K562 (cell line): ENCODE measurements around the gene ZNF280C. TPM values are rescaled to one million over a fixed set of nuclear protein-coding genes. Genes with fewer than 3 reads are reported as not detected.

Experiments
- CBX1 ChIP-seq: sonication (generic); IDR thresholded peaks from 2 replicates; pipeline ENCODE4 v1.6.1; 2016; ENCODE audit warnings: antibody characterized with exemption, low read depth, mild to moderate bottlenecking
- CHD1 ChIP-seq: fragments of 200-600 bp; sonication (generic); IDR thresholded peaks from one replicate; pipeline ENCODE4 v1.6.1; 2012; ENCODE audit warnings: mild to moderate bottlenecking, moderate library complexity, low read length, inconsistent platforms
- ESRRB ChIP-seq: fragments of 250-450 bp; sonication (Bioruptor Pico); IDR thresholded peaks from 2 replicates; pipeline ENCODE4 v1.5.0; 2020; ENCODE audit warnings: mild to moderate bottlenecking, moderate library complexity, borderline replicate concordance
- FOXJ3 ChIP-seq: sonication (generic); formaldehyde crosslinking; IDR thresholded peaks from 2 replicates; pipeline ENCODE4 v1.4.0; 2020; ENCODE audit warnings: mild to moderate bottlenecking, missing genetic modification reagents
- HLTF ChIP-seq: fragments of 450-650 bp; IDR thresholded peaks from 2 replicates; pipeline ENCODE4 v1.6.1; 2016
- PML ChIP-seq: IDR thresholded peaks from 2 replicates; pipeline ENCODE4 v1.6.1; 2012; ENCODE audit warnings: low read length, inconsistent platforms
- POLR2AphosphoS5 ChIP-seq: IDR thresholded peaks from 2 replicates; pipeline ENCODE4 v1.6.1; 2011; ENCODE audit warnings: mild to moderate bottlenecking, low read depth, low read length, moderate library complexity; ENCODE audit not compliant: control insufficient read depth, insufficient read depth
- PTBP1 ChIP-seq: fragments of 200-400 bp; formaldehyde crosslinking; IDR thresholded peaks from 2 replicates; pipeline ENCODE4 v1.6.1; 2017; ENCODE audit warnings: low read depth, low read length
- RBM14 ChIP-seq: fragments of 200-400 bp; formaldehyde crosslinking; IDR thresholded peaks from 2 replicates; pipeline ENCODE4 v1.6.1; 2018; ENCODE audit warnings: low read depth, mild to moderate bottlenecking, low read length, moderate library complexity, borderline replicate concordance; ENCODE audit not compliant: insufficient read depth
- SIN3B ChIP-seq: fragments of 450-650 bp; IDR thresholded peaks from 2 replicates; pipeline ENCODE4 v1.6.1; 2017; ENCODE audit warnings: low read depth, mild to moderate bottlenecking, moderate library complexity
- SMAD2 ChIP-seq: fragments of 150-350 bp; IDR thresholded peaks from 2 replicates; pipeline ENCODE4 v1.6.1; 2014; ENCODE audit warnings: low read depth, mild to moderate bottlenecking, low read length
- SREBF1 ChIP-seq: fragments of 150-350 bp; IDR thresholded peaks from 2 replicates; pipeline ENCODE4 v1.6.1; 2014; ENCODE audit warnings: antibody characterized with exemption, low read depth, low read length, borderline replicate concordance
- TFAM ChIP-seq: fragments of 250-450 bp; sonication (Bioruptor Pico); conservative IDR thresholded peaks from 2 replicates; pipeline ENCODE4 v1.5.0; 2021; ENCODE audit warnings: mild to moderate bottlenecking, moderate library complexity
- ZNF589 ChIP-seq: fragments of 200-800 bp; sonication (Bioruptor generic); IDR thresholded peaks from 2 replicates; pipeline ENCODE4 v1.6.1; 2016; ENCODE audit warnings: low read depth, missing genetic modification characterization, missing compliant biosample characterization
- ZNF644 ChIP-seq: fragments of 200-800 bp; sonication (Bioruptor generic); IDR thresholded peaks from 2 replicates; pipeline ENCODE4 v1.6.1; 2016; ENCODE audit warnings: low read depth, missing genetic modification characterization, missing compliant biosample characterization
- ZNF77 ChIP-seq: fragments of 250-450 bp; sonication (Bioruptor Pico); IDR thresholded peaks from 2 replicates; pipeline ENCODE4 v1.5.0; 2020
- ZNF79 ChIP-seq: fragments of 250-450 bp; sonication (Bioruptor Pico); IDR thresholded peaks from 2 replicates; pipeline ENCODE4 v1.4.0; 2020; ENCODE audit warnings: low read depth, mild to moderate bottlenecking, moderate library complexity
- polyA plus RNA-seq, 8 experiments: library from polyadenylated mRNA; depleted of rRNA in 4 of 8; stranded (reverse) in 5 of 8; unstranded in 3 of 8; fragments of >200 nt; fragmentation: Nextera tagmentation in 2 of 8; fragmentation: Illumina TruSeq in 1 of 8; extraction: Ambion mirVana in 2 of 8; extraction: Trizol in 1 of 8; gene quantifications; 2 replicates each; pipeline versions ENCODE4 v1.2.1 to v1.2.3, GENCODE V29; 2011 to 2014; ENCODE audit warnings: inconsistent platforms in 1 of 8, missing spikeins in 1 of 8
- total RNA-seq, 7 experiments: library from RNA; depleted of rRNA in 6 of 7; stranded (reverse); fragments of >200 nt in 6 of 7; fragmentation: Illumina TruSeq in 2 of 7; extraction: Trizol in 2 of 7; gene quantifications; 2 replicates each; pipeline versions ENCODE4 v1.2.1 to v1.2.3, GENCODE V29; 2011 to 2021; ENCODE audit warnings: low replicate concordance in 1 of 7
- TF ChIP-seq, protein P1 (sequence below): sonication (generic); formaldehyde crosslinking; IDR thresholded peaks from 2 replicates; pipeline ENCODE4 v1.8.0; 2022; ENCODE audit warnings: missing genetic modification reagents, mild to moderate bottlenecking, borderline replicate concordance
- TF ChIP-seq, protein P2 (sequence below): sonication (generic); formaldehyde crosslinking; IDR thresholded peaks from 2 replicates; pipeline ENCODE4 v1.8.0; 2023; ENCODE audit warnings: mild to moderate bottlenecking, missing genetic modification reagents
- TF ChIP-seq, protein P3 (sequence below): fragments of 250-450 bp; sonication (Bioruptor Pico); IDR thresholded peaks from 2 replicates; pipeline ENCODE4 v1.4.0; 2020; ENCODE audit warnings: mild to moderate bottlenecking, moderate library complexity, borderline replicate concordance
- TF ChIP-seq, protein P4 (sequence below): sonication (generic); formaldehyde crosslinking; IDR thresholded peaks from 2 replicates; pipeline ENCODE4 v1.8.1; 2022; ENCODE audit warnings: missing genetic modification reagents

The ZNF280C gene
- total and polyA plus RNA-seq, 9 of the 15 experiments (the other 6 are each of a cell fraction or from before 2014, with no cell fraction given): 1.6 to 8.3 (median 4.4) TPM

GRCh38 chrX:130165703-130166502, 102.8 kb downstream of the ZNF280C start, which contains the start of gene AIFM1 (continued):
- TF ChIP-seq, protein P1, sequence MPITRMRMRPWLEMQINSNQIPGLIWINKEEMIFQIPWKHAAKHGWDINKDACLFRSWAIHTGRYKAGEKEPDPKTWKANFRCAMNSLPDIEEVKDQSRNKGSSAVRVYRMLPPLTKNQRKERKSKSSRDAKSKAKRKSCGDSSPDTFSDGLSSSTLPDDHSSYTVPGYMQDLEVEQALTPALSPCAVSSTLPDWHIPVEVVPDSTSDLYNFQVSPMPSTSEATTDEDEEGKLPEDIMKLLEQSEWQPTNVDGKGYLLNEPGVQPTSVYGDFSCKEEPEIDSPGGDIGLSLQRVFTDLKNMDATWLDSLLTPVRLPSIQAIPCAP (CRISPR knock-in tag): no peak
- TF ChIP-seq TFAM (CRISPR knock-in tag): no peak
- no peak for TF ChIP-seq SREBF1
- TF ChIP-seq, protein P2, sequence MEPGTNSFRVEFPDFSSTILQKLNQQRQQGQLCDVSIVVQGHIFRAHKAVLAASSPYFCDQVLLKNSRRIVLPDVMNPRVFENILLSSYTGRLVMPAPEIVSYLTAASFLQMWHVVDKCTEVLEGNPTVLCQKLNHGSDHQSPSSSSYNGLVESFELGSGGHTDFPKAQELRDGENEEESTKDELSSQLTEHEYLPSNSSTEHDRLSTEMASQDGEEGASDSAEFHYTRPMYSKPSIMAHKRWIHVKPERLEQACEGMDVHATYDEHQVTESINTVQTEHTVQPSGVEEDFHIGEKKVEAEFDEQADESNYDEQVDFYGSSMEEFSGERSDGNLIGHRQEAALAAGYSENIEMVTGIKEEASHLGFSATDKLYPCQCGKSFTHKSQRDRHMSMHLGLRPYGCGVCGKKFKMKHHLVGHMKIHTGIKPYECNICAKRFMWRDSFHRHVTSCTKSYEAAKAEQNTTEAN (CRISPR knock-in tag): peak; percentile 90
- TF ChIP-seq PML: no peak; the same call in none of the 2 replicates
- TF ChIP-seq ZNF79 (CRISPR knock-in tag): no peak
- TF ChIP-seq SIN3B: no peak
- 0 out of 2 replicates have a peak, but pooled peaks have one; percentile 46 for TF ChIP-seq RBM14
- peak; percentile 56 for TF ChIP-seq ZNF589 (CRISPR knock-in tag)
- no peak for TF ChIP-seq ZNF77 (CRISPR knock-in tag)
- no peak for TF ChIP-seq PTBP1
- peak; percentile 75; the same call in 1 of the 2 replicates for TF ChIP-seq HLTF
- TF ChIP-seq SMAD2: no peak
- no peak for TF ChIP-seq ESRRB (CRISPR knock-in tag)
- TF ChIP-seq CBX1: 0 out of 2 replicates have a peak, but pooled peaks have one; percentile 42
- no peak for TF ChIP-seq FOXJ3 (CRISPR knock-in tag)
- TF ChIP-seq CHD1: no peak
- TF ChIP-seq, protein P3, sequence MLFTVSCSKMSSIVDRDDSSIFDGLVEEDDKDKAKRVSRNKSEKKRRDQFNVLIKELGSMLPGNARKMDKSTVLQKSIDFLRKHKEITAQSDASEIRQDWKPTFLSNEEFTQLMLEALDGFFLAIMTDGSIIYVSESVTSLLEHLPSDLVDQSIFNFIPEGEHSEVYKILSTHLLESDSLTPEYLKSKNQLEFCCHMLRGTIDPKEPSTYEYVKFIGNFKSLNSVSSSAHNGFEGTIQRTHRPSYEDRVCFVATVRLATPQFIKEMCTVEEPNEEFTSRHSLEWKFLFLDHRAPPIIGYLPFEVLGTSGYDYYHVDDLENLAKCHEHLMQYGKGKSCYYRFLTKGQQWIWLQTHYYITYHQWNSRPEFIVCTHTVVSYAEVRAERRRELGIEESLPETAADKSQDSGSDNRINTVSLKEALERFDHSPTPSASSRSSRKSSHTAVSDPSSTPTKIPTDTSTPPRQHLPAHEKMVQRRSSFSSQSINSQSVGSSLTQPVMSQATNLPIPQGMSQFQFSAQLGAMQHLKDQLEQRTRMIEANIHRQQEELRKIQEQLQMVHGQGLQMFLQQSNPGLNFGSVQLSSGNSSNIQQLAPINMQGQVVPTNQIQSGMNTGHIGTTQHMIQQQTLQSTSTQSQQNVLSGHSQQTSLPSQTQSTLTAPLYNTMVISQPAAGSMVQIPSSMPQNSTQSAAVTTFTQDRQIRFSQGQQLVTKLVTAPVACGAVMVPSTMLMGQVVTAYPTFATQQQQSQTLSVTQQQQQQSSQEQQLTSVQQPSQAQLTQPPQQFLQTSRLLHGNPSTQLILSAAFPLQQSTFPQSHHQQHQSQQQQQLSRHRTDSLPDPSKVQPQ: no peak
- TF ChIP-seq, protein P4, sequence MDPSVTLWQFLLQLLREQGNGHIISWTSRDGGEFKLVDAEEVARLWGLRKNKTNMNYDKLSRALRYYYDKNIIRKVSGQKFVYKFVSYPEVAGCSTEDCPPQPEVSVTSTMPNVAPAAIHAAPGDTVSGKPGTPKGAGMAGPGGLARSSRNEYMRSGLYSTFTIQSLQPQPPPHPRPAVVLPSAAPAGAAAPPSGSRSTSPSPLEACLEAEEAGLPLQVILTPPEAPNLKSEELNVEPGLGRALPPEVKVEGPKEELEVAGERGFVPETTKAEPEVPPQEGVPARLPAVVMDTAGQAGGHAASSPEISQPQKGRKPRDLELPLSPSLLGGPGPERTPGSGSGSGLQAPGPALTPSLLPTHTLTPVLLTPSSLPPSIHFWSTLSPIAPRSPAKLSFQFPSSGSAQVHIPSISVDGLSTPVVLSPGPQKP: no peak
- TF ChIP-seq ZNF644 (tag): no peak
- TF ChIP-seq POLR2AphosphoS5: peak; percentile 80
